A549 (cell line): ENCODE results near the gene NAV2. TPM values are rescaled to one million over a fixed set of nuclear protein-coding genes. Genes with fewer than 3 reads are reported as not detected.

Source experiments
- ATAC-seq, 2 experiments: fragments of 200-7000 bp in 1 of 2; fragments of >200 bp in 1 of 2; cut with Nextera tagmentation in 1 of 2; cut with Tn5 transposase in 1 of 2; 3 replicates each; pipeline versions ENCODE4 v1.8.0 to v1.9.1; 2018 to 2020; ENCODE audit warnings: mild to moderate bottlenecking in 1 of 2, moderate library complexity in 1 of 2
- CTCF ChIA-PET: fragments of 300-600 bp; sonication (Branson Sonifier 250); formaldehyde crosslinking; extraction: SDS; loops from one replicate; lab custom pipeline; 2021; ENCODE audit warnings: antibody characterized with exemption, inconsistent platforms; lab: Yijun Ruan, JAX
- POLR2A ChIA-PET: fragments of 350-600 bp; formaldehyde crosslinking; extraction: SDS; loops from one replicate; lab custom pipeline; 2021; ENCODE audit warnings: antibody characterized with exemption, inconsistent platforms; lab: Yijun Ruan, JAX
- DNase-seq, 2 experiments: peaks; one replicate each; pipeline versions ENCODE4 v3.0.0 to v3.0.0-alpha.2; 2011 to 2016; ENCODE audit warnings: low read depth in 1 of 2, low spot score in 1 of 2
- FAIRE-seq: peaks from 2 replicates; lab custom pipeline; 2011; peaks lifted over from hg19 to GRCh38; lab: Jason Lieb, UNC
- H3K27ac ChIP-seq, 2 experiments: fragments of >200 bp; sonication (Bioruptor Twin); formaldehyde crosslinking; 3 replicates each; pipeline ENCODE4 v1.5.1; 2016 to 2017
- H3K4me1 ChIP-seq: fragments of >200 bp; sonication (Bioruptor Twin); formaldehyde crosslinking; 3 replicates; pipeline ENCODE4 v1.6.1; 2016
- H3K4me2 ChIP-seq: fragments of >200 bp; sonication (Bioruptor Twin); formaldehyde crosslinking; 3 replicates; pipeline ENCODE4 v1.6.1; 2016
- H3K4me3 ChIP-seq: fragments of >200 bp; sonication (Bioruptor Twin); formaldehyde crosslinking; 3 replicates; pipeline ENCODE4 v1.5.1; 2016
- H3K9me3 ChIP-seq: fragments of >200 bp; sonication (Bioruptor Twin); formaldehyde crosslinking; 3 replicates; pipeline ENCODE4 v1.6.1; 2016
- ATOH8 ChIP-seq: fragments of 250-450 bp; sonication (Bioruptor Pico); IDR thresholded peaks from 2 replicates; pipeline ENCODE4 v1.5.0; 2020; ENCODE audit warnings: low read depth, mild to moderate bottlenecking, moderate library complexity
- BHLHE40 ChIP-seq: IDR thresholded peaks from 2 replicates; pipeline ENCODE4 v1.6.1; 2012; ENCODE audit warnings: low read depth, low read length, inconsistent platforms
- CBX2 ChIP-seq: fragments of 200-600 bp; sonication (generic); IDR thresholded peaks from 2 replicates; pipeline ENCODE4 v1.6.1; 2016; ENCODE audit warnings: low read depth, mild to moderate bottlenecking, borderline replicate concordance
- CTCF ChIP-seq: fragments of >200 bp; sonication (Bioruptor Twin); formaldehyde crosslinking; IDR thresholded peaks from 3 replicates; pipeline ENCODE4 v1.5.1; 2016
- E2F6 ChIP-seq: IDR thresholded peaks from 2 replicates; pipeline ENCODE4 v1.6.1; 2012; ENCODE audit warnings: low read depth, borderline replicate concordance
- EHF ChIP-seq: fragments of 250-450 bp; sonication (Bioruptor Pico); IDR thresholded peaks from 2 replicates; pipeline ENCODE4 v1.5.0; 2020; ENCODE audit warnings: mild to moderate bottlenecking
- ELK1 ChIP-seq: fragments of 150-350 bp; IDR thresholded peaks from 2 replicates; pipeline ENCODE4 v1.6.1; 2014; ENCODE audit warnings: low read depth, mild to moderate bottlenecking, low read length
- EP300 ChIP-seq, 2 experiments: fragments of >200 bp; sonication (Bioruptor Twin); formaldehyde crosslinking; IDR thresholded peaks; 2 replicates in 1 of 2; 3 replicates in 1 of 2; pipeline ENCODE4 v1.6.1; 2016 to 2017
- ESRRA ChIP-seq: fragments of 150-350 bp; IDR thresholded peaks from 2 replicates; pipeline ENCODE4 v1.6.1; 2014; ENCODE audit warnings: mild to moderate bottlenecking, low read length, borderline replicate concordance
- FOSB ChIP-seq: fragments of 250-450 bp; sonication (Bioruptor Pico); IDR thresholded peaks from 2 replicates; pipeline ENCODE4 v1.5.0; 2020; ENCODE audit warnings: mild to moderate bottlenecking, moderate library complexity
- HEYL ChIP-seq: fragments of 250-450 bp; sonication (Bioruptor Pico); IDR thresholded peaks from 2 replicates; pipeline ENCODE4 v1.8.0; 2021; ENCODE audit warnings: mild to moderate bottlenecking, moderate library complexity
- HMGXB4 ChIP-seq: fragments of 250-450 bp; sonication (Bioruptor Pico); IDR thresholded peaks from 2 replicates; pipeline ENCODE4 v1.5.0; 2021; ENCODE audit warnings: mild to moderate bottlenecking, moderate library complexity, borderline replicate concordance
- HOXA7 ChIP-seq: fragments of 250-450 bp; sonication (Bioruptor Pico); IDR thresholded peaks from 2 replicates; pipeline ENCODE4 v1.5.0; 2020; ENCODE audit warnings: mild to moderate bottlenecking, moderate library complexity
- JUN ChIP-seq, 2 experiments: fragments of >200 bp; sonication (Bioruptor Twin); formaldehyde crosslinking; IDR thresholded peaks; 2 replicates in 1 of 2; 3 replicates in 1 of 2; pipeline ENCODE4 v1.6.1; 2016 to 2017
- MAFK ChIP-seq: fragments of 450-650 bp; IDR thresholded peaks from 2 replicates; pipeline ENCODE4 v1.6.1; 2014; ENCODE audit not compliant: partially characterized antibody
- NPAS2 ChIP-seq: fragments of 250-450 bp; sonication (Bioruptor Pico); IDR thresholded peaks from 2 replicates; pipeline ENCODE4 v1.8.0; 2022; ENCODE audit warnings: mild to moderate bottlenecking, moderate library complexity, borderline replicate concordance
- RAD21 ChIP-seq, 2 experiments: fragments of >200 bp in 1 of 2; sonication (Bioruptor Twin) in 1 of 2; formaldehyde crosslinking in 1 of 2; IDR thresholded peaks in 1 of 2; conservative IDR thresholded peaks in 1 of 2; 2 replicates in 1 of 2; 3 replicates in 1 of 2; pipeline ENCODE4 v1.6.1; 2012 to 2018; ENCODE audit warnings: inconsistent platforms in 1 of 2
- RNF2 ChIP-seq: fragments of 200-600 bp; sonication (generic); IDR thresholded peaks from 2 replicates; pipeline ENCODE4 v1.6.1; 2016; ENCODE audit warnings: low read depth, mild to moderate bottlenecking, antibody characterized with exemption, moderate library complexity, borderline replicate concordance
- SMC3 ChIP-seq: fragments of >200 bp; sonication (Bioruptor Twin); formaldehyde crosslinking; IDR thresholded peaks from 3 replicates; pipeline ENCODE4 v1.6.1; 2018; ENCODE audit warnings: inconsistent platforms
- SREBF2 ChIP-seq: fragments of 450-650 bp; IDR thresholded peaks from 2 replicates; pipeline ENCODE4 v1.6.1; 2014; ENCODE audit warnings: mild to moderate bottlenecking, moderate library complexity
- TP53 ChIP-seq: fragments of 250-450 bp; sonication (Bioruptor Pico); IDR thresholded peaks from 2 replicates; pipeline ENCODE4 v1.5.0; 2021; ENCODE audit warnings: mild to moderate bottlenecking, moderate library complexity
- ZC3H11A ChIP-seq: fragments of 450-650 bp; IDR thresholded peaks from 2 replicates; pipeline ENCODE4 v1.6.1; 2014; ENCODE audit warnings: antibody characterized with exemption, mild to moderate bottlenecking
- ZFP36 ChIP-seq: fragments of 450-650 bp; IDR thresholded peaks from 2 replicates; pipeline ENCODE4 v1.6.1; 2014; ENCODE audit warnings: borderline replicate concordance; ENCODE audit not compliant: partially characterized antibody
- WGBS: methylation state at CpG from one replicate; pipeline ENCODE4 v1.1.6; 2017; ENCODE audit errors: missing lambda C conversion rate; 5-methylcytosine and 5-hydroxymethylcytosine counted together
- polyA plus RNA-seq, 4 experiments: library from polyadenylated mRNA; depleted of rRNA in 3 of 4; stranded (reverse); fragments of >200 nt; fragmentation: RNase III in 1 of 4; extraction: RNeasy Plus Mini Kit Qiagen cat#74134 plus additional on column Dnase treatment in 1 of 4; gene quantifications; 2 replicates in 3 of 4; 3 replicates in 1 of 4; pipeline ENCODE4 v1.2.3, GENCODE V29; 2011 to 2017

Gene NAV2
- polyA plus RNA-seq, 2 of the 4 experiments (the other 2 are of a cell fraction), result 4.9 to 19.8 TPM

- no peak overlapping the region for H3K4me2 ChIP-seq
- no peak overlapping the region for H3K27ac ChIP-seq
- H3K4me1 ChIP-seq, result no peaks in the 10 kb centered on the region
- H3K4me3 ChIP-seq, result no peak overlapping the region
- 75% methylated on average over 4 of the region's 4 CpGs for WGBS
- ATAC-seq (no peak), FAIRE-seq (no peak), DNase-seq (no peak)
- ChIA-PET POLR2A (no interaction called here), CTCF (interaction anchor here (1.0 to 1.2 kb wide), 2 partner anchors 12 to 297 kb away, joined by 3 read pairs; no protein-coding TSS in a partner anchor)
- TF ChIP-seq JUN (IDR thresholded peaks at IDR 0.05) (no peak), RNF2 (no peak), NPAS2 (no peak), TP53 (CRISPR knock-in tag) (no peak), BHLHE40 (no peak), EP300 (IDR thresholded peaks at IDR 0.05) (no peak), CBX2 (no peak), ATOH8 (CRISPR knock-in tag) (no peak), CTCF (no peak), HEYL (CRISPR knock-in tag) (no peak)
- no peaks in the 10 kb centered on the region for H3K9me3 ChIP-seq
Observed at GRCh38 chr11:19853920-19854319, 141.3 kb downstream of the NAV2 start.

GRCh38 chr11:19861171-19861570, 148.5 kb downstream of the NAV2 start:
- ATAC-seq (no peak), DNase-seq (no peak), FAIRE-seq (no peak)
- CTCF ChIA-PET, result interaction anchor here (1.6 kb wide), 1 partner anchor 46 kb away, joined by 3 read pairs; no protein-coding TSS in a partner anchor
- TF ChIP-seq ZC3H11A (no peak), RAD21 (conservative IDR thresholded peaks at IDR 0.05 in 1 of 2, IDR thresholded peaks at IDR 0.05 in 1 of 2) (no peak), SMC3 (no peak)
- no peaks in the 10 kb centered on the region for H3K4me1 ChIP-seq
- H3K27ac ChIP-seq, result no peak overlapping the region
- WGBS, result 64% methylated on average over 5 of the region's 5 CpGs
- H3K4me2 ChIP-seq, result no peak overlapping the region
- no peaks in the 10 kb centered on the region for H3K9me3 ChIP-seq
- POLR2A ChIA-PET, result no interaction called here
- H3K4me3 ChIP-seq, result no peak overlapping the region

GRCh38 chr11:19862091-19862490, 149.5 kb downstream of the NAV2 start:
- H3K4me3 ChIP-seq, result no peak overlapping the region
- H3K27ac ChIP-seq, result no peak overlapping the region
- no peak overlapping the region for H3K4me2 ChIP-seq
- H3K9me3 ChIP-seq, result no peaks in the 10 kb centered on the region
- H3K4me1 ChIP-seq, result no peaks in the 10 kb centered on the region
- POLR2A ChIA-PET, result no interaction called here
- FAIRE-seq, result no peak
- TF ChIP-seq SREBF2 (no peak), HMGXB4 (CRISPR knock-in tag) (no peak), E2F6 (no peak), HOXA7 (CRISPR knock-in tag) (no peak), ZFP36 (no peak), FOSB (no peak), EHF (CRISPR knock-in tag) (no peak), MAFK (no peak), RNF2 (no peak), ESRRA (no peak), CTCF (no peak), ELK1 (no peak)
- TF ChIP-seq, all 56 proteins: peak for 0
- WGBS, result 61% methylated on average over 4 of the region's 4 CpGs
- no peak for DNase-seq
- CTCF ChIA-PET, result interaction anchor here (1.2 to 2.3 kb wide), 3 partner anchors 10 to 45 kb away, joined by 3 to 6 read pairs (median 4); no protein-coding TSS in a partner anchor
- ATAC-seq, result no peak
